ENCODE results near the gene SLC22A7.

The SLC22A7 gene

DNA sequence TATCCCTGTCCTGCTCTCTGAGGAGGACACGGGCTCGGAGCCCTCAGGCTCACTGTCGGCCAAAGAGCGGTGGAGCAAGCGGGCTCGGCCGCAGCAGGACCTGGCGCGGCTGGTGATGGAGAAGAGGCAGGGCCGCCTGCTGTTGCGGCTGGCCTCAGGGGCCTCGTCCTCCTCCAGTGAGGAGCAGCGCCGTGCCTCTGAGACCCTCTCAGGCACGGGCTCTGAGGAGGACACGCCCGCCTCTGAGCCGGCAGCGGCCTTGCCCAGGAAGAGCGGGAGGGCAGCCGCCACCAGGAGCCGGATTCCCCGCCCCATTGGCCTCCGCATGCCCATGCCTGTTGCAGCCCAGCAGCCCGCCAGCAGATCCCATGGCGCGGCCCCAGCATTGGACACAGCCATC, 14.2 kb upstream of the SLC22A7 start:
- no peak for DNase-seq (ENCODE audit: low read depth in 2 of 2)

DNA sequence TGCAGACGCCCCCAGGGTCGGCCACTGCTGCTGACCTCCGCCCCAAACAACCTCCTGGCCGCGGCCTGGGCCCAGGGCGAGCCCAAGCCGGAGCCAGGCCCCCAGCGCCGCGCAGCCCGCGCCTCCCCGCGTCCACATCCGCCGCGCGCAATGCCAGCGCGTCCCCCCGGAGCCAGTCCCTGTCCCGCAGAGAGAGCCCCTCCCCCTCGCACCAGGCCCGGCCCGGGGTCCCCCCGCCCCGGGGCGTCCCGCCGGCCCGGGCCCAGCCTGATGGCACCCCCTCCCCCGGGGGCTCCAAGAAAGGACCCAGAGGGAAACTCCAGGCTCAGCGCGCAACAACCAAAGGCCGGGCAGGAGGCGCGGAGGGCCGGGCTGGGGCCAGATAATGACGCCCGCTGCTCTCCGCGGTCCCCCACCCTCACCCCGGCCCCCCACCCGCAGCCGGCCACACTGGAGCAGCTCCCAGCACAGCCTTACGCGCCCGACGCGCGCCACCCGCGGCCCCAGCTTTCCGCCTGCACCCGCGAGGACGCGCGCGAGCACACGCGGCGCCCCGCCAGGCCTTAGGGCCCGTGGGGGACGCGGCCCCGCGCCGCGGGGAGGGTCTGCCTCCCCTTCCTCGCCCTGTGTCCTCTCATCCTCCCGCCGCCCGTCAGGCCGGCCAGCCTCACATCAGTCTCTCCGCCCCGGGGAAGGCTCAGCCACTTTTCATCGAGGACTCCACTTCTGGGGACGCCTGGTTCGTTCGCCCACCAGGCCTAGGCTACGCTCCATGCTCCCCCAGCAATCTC, 12.9 kb upstream of the SLC22A7 start:
- no peak for DNase-seq (ENCODE audit: low read depth in 2 of 2)

- DNase-seq (ENCODE audit: low read depth in 2 of 2): no peak
These were observed 12.2 kb upstream of the SLC22A7 start for GRCh38 chr6:43285832-43286231.

DNA sequence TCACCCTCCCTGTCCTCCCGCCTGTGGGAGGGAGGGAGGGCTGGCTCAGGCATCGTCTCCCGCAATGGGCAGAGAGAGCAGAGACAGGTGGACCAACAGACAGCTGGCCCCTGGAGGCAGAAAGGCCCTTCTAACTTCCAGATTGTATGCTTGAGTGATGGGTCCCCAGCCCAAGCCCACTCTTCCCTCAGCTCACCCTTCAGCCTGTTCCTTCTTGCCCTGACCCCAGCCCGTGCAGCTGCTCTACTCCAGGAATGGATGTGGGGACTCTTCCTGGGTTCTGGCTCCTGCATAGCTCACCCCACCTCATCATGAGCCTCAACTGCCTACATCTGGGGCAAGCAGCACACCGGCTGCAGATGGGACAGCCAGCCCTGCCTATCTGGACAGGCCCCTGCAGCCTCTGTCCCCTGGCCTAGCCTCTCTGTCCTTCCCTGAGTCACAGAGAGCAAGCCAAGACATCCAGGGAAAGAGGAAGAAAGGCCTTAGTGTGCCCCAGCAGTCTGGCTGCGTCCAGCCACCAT, 11.5 kb upstream of the SLC22A7 start:
- DNase-seq (ENCODE audit: low read depth in 2 of 2): no peak

DNA sequence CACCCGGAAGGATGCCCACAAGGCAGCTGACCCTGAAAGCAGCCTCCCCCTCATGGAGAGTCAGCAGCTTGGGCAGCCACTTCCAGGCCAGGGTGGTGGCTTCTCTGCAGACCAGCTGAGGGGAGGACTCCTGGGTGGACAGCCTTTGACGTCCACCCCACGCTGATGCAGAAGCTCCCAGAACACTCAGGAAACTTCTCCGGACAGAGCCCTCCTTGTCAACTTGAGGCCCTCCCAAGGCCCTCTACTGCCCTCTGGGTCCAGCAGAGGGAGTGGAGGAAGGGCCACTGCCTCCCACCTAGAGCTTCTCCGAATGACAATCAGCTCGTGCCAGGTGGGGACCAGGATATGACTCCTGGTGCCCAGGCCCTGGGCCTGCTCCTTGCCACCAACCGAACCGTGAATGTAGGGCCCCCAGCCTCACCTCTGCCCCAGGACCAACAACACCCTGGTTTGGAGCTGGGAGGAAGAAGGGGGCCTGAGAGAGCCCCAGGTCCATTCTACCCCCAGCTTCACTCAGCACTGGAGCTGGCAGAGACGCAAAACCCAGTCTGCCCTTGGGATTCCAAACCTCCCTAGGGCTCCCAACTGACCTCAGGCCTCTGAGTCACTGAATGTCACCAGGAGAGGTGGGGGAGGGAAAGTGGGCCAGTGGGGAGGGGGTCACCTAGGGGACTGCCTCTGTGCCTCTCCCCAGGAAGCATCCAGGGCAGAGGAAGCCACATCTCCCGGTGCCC, 10.9 kb upstream of the SLC22A7 start:
- no peak for DNase-seq (ENCODE audit: low read depth in 2 of 2)

- no peak for DNase-seq (ENCODE audit: low read depth in 2 of 2)
These were observed 10.1 kb upstream of the SLC22A7 start for GRCh38 chr6:43287717-43288679.

DNA sequence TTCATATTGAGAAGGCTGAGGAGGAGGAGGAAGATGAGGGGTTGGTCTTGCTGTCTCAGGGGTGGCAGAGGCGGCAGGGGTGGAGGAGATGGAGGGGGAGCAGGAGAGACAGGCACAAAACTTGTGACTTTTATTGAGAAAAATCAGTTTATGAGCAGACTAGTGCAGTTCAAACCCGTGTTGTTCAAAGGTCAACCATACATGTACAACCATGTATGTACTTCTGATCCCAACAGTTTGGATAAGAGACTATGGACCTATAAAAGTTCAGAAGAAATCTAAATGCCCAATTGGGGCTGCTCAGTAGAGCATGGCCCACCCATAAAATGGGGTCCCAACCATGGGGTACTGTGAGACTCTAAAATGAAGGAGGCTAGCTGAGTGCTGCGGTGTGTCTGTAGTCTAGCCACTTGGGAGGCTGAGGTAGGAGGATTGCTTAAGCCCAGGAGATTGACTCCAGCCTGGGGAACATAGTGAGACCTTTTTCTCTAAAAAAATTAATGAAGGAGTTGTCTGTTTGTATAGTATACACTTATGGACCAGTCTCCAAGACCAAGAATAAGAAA, 7.6 kb upstream of the SLC22A7 start:
- no peak for DNase-seq (ENCODE audit: low read depth in 2 of 2)

- DNase-seq (ENCODE audit: low read depth in 2 of 2): no peak
These were observed 7.1 kb upstream of the SLC22A7 start for GRCh38 chr6:43290905-43291355.

DNA sequence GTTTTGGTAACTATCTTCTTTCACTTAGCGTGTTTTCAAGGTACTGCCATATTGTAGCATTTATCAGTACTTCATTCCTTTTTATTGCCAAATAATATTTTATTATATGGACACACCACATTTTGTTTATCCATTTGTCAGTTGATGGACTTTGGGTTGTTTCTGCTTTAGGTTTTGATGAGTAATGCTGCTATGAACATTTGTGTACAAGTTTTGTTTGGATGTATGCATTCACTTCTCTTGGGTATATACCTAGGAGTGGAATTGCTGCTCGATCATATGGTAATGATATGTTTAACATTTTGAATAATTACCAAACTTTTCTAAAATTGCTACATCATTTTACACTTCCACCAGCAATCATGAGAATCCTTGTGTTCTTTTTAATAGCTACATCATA, 6.4 kb upstream of the SLC22A7 start:
- no peak for DNase-seq (ENCODE audit: low read depth in 2 of 2)

GRCh38 chr6:43292341-43292740, 5.7 kb upstream of the SLC22A7 start:
- no peak for DNase-seq (ENCODE audit: low read depth in 2 of 2)

DNA sequence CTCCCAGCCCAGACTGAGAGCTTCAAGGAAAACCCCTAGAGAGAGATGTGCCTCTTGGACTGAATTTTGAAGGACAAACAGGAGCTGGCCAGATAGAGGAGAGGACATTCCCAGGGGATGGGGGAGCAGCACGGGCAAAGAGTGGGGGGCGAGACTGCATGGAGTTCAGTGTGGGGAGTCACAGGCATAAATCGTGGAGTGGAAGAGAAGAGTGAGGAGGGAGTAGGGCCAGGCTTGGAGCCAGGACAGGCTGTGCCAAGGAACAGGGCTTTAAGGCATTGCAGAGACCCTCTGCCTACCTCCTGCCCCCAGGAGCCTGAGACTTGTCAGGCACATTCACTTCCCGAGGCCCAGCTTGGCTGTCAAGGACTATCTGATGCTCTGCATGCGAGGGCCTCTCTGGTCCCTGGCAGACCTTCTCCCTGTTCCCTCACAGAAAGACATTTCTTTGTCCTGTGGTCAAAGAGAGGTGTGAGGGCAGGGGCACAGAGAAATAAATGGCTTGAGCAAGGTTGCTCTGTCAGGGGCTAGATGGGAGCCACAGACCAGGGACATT, 5.2 kb upstream of the SLC22A7 start:
- DNase-seq (ENCODE audit: low read depth in 2 of 2): no peak

GRCh38 chr6:43293698-43294097, 4.4 kb upstream of the SLC22A7 start:
- DNase-seq (ENCODE audit: low read depth in 2 of 2): no peak

DNA sequence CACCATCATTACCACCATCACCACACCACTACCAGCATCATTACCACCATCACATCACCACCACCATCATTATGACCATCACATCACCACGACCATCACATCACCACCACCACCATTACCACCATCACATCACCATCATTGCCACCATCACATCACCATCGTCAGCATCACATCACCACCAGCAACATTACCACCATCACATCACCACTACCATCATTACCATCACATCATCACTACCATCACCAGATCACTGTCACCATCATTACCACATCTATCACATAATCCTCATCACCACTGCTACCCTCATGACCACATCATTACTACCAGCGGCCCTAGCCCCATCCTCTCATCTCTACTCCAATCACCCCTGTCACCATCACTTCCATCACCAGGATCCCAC, 3.5 kb upstream of the SLC22A7 start:
- no peak for DNase-seq (ENCODE audit: low read depth in 2 of 2)

DNA sequence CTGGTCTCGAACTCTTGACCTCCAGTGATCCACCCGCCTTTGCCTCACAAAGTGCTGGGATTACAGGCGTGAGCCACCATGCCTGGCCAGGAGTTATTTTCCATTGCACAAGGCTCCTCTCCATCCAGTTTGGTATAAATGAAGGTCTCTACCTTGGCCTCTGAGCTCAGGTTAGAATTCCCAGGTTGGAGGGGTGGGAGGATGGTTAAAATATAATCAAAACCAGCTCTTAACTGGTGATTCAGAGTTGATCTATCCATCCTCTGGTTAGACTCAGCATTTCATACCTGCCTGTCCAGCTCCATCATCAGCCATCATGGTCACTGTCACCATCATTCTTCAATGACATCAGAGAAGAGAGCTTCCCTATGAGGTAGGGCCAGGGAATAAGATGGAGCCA, 2.6 kb upstream of the SLC22A7 start:
- no peak for DNase-seq (ENCODE audit: low read depth in 2 of 2)

DNA sequence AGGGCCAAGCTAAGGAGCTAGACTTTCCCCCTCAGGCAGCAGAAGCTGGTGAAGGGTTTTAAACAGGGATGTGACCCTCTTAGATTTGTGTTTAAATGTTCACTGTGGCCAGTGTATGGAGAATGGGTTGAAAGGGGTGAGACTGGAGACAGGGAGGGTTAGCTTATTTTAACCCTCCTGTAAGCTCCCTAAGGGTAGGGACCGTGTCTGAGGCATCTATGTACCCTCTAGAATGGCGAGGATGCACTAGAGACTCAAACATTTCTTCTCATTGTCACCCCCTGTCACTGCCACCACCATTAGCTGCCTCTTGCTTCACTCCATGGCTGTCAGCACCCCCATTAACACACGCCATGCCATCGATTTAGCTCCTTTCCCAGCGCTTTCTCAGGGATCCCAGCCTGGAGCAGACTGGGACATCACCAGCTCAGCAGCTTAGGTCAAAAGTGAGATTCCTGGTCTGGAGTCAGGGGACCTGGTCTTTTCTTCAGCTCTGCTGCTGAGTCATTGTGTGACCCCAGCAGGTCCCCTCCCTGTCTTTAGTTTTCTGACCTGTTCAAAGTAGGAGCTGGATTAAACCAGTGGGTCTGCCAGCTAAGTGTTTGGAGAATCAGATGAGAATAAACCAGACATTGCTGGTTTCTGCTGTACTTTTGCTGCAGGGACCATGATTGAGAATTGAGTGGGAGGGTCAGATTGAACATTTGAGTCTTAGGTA, 1.1 kb upstream of the SLC22A7 start:
- no peak for DNase-seq (ENCODE audit: low read depth in 2 of 2)

GRCh38 chr6:43298565-43299337, 691 bp downstream of the SLC22A7 start:
- DNase-seq (ENCODE audit: low read depth in 2 of 2): no peak

- no peak for DNase-seq (ENCODE audit: low read depth in 2 of 2)
These were observed 1.6 kb downstream of the SLC22A7 start for GRCh38 chr6:43299338-43300293.

- DNase-seq (ENCODE audit: low read depth in 2 of 2): no peak
These were observed 3.2 kb downstream of the SLC22A7 start for GRCh38 chr6:43301081-43301870.
